Loucy (cell line): ENCODE measurements around the gene POM121C.
"Not testable (repeated sequence)": the region's sequence is repeated elsewhere in the genome, so short reads cannot be mapped to it uniquely, and the experiment has no call there.

Experiments
- EZH2phosphoT487 ChIP-seq: fragments of 200-600 bp; IDR thresholded peaks from 2 replicates; pipeline ENCODE4 v1.6.1; 2018; ENCODE audit warnings: antibody characterized with exemption, mild to moderate bottlenecking, moderate library complexity, borderline replicate concordance
- TF ChIP-seq, protein P1 (sequence below): fragments of 200-600 bp; sonication (generic); conservative IDR thresholded peaks from 2 replicates; pipeline ENCODE4 v1.5.1; 2014; ENCODE audit warnings: mild to moderate bottlenecking, antibody characterized with exemption, low read length

DNA sequence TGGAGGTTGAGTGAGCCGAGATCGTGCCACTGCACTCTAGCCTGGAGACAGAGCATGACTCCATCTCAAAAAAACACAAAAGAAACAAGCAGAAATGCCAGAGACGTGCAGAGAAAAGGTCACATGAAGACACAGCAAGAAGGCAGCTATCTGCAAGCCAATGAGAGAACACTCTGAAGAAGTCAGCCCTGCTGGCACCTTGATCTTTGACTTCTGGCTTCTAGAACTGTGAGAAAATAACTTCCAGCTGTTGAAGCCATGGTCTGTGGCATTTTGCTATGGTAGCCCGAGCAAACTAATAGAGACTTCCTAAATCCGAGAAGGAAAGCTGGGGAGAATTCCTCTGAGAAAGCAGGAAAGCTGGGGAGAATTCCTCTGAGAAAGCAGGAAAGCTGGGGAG is 36.2 kb downstream of the POM121C start:
- TF ChIP-seq, protein P1, sequence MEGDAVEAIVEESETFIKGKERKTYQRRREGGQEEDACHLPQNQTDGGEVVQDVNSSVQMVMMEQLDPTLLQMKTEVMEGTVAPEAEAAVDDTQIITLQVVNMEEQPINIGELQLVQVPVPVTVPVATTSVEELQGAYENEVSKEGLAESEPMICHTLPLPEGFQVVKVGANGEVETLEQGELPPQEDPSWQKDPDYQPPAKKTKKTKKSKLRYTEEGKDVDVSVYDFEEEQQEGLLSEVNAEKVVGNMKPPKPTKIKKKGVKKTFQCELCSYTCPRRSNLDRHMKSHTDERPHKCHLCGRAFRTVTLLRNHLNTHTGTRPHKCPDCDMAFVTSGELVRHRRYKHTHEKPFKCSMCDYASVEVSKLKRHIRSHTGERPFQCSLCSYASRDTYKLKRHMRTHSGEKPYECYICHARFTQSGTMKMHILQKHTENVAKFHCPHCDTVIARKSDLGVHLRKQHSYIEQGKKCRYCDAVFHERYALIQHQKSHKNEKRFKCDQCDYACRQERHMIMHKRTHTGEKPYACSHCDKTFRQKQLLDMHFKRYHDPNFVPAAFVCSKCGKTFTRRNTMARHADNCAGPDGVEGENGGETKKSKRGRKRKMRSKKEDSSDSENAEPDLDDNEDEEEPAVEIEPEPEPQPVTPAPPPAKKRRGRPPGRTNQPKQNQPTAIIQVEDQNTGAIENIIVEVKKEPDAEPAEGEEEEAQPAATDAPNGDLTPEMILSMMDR = not testable (repeated sequence)
- TF ChIP-seq EZH2phosphoT487 = not testable (repeated sequence)
